Lung (tissue), 12 donors: ENCODE results near the gene CCL18. TPM values are rescaled to one million over a fixed set of nuclear protein-coding genes. Genes with fewer than 3 reads are reported as not detected.

Experiments used
- ATAC-seq: fragments of 200-7000 bp; cut with Tn5 transposase; one replicate; pipeline ENCODE4 v1.9.1; 2020; ENCODE audit warnings: moderate number of reproducible peaks; ENCODE audit not compliant: insufficient read depth, low FRiP score
- DNase-seq, 3 donors: peaks; one replicate each; pipeline ENCODE4 v3.0.0-alpha.2; 2013 to 2017
- H3K27ac ChIP-seq, 2 donors: one replicate each; pipeline ENCODE4 v1.5.1; 2013; ENCODE audit warnings: mild to moderate bottlenecking in 2 of 2, moderate library complexity in 2 of 2, control low read depth in 1 of 2, inconsistent platforms in 1 of 2, low read depth in 1 of 2, low read length in 1 of 2
- H3K27me3 ChIP-seq, 3 donors: one replicate each; pipeline ENCODE4 v1.5.1; 2013; ENCODE audit warnings: low read length in 2 of 3; ENCODE audit not compliant: control insufficient read depth in 3 of 3, insufficient read depth in 3 of 3
- H3K36me3 ChIP-seq, 4 donors: one replicate each; pipeline ENCODE4 v1.5.1; 2013; ENCODE audit warnings: low read length in 4 of 4, mild to moderate bottlenecking in 1 of 4, moderate library complexity in 1 of 4; ENCODE audit not compliant: control insufficient read depth in 4 of 4, insufficient read depth in 4 of 4
- H3K4me1 ChIP-seq, 5 donors: one replicate each; pipeline ENCODE4 v1.5.1; 2013; ENCODE audit warnings: low read length in 5 of 5, mild to moderate bottlenecking in 2 of 5, moderate library complexity in 1 of 5; ENCODE audit not compliant: control insufficient read depth in 5 of 5, insufficient read depth in 5 of 5
- H3K4me3 ChIP-seq: one replicate; pipeline ENCODE4 v1.5.1; 2013; ENCODE audit warnings: mild to moderate bottlenecking, control low read depth, moderate library complexity
- H3K9ac ChIP-seq, 2 donors: one replicate each; pipeline ENCODE4 v1.5.1; 2013; ENCODE audit warnings: low read length in 2 of 2, control low read depth in 1 of 2; ENCODE audit not compliant: insufficient read depth in 1 of 2
- H3K9me3 ChIP-seq, 4 donors: one replicate each; pipeline ENCODE4 v1.5.1; 2013; ENCODE audit warnings: low read length in 3 of 4, mild to moderate bottlenecking in 1 of 4, moderate library complexity in 1 of 4; ENCODE audit not compliant: control insufficient read depth in 4 of 4, insufficient read depth in 3 of 4
- CTCF ChIP-seq: IDR thresholded peaks from 2 replicates; pipeline ENCODE4 v1.5.1; 2012; ENCODE audit warnings: mild to moderate bottlenecking; ENCODE audit errors: control extremely low read depth, extremely low read depth
- WGBS, 2 donors: extraction: QIAGEN DNeasy Blood & Tissue Kit; methylation state at CpG; one replicate each; pipeline ENCODE4 v1.1.7; 2013; 5-methylcytosine and 5-hydroxymethylcytosine counted together
- polyA plus RNA-seq, 2 donors: library from polyadenylated mRNA; stranded (reverse); fragments of 200-250 nt; gene quantifications; one replicate each; pipeline ENCODE4 v1.2.1, GENCODE V29; 2013
- total RNA-seq, 2 donors: library from RNA; depleted of rRNA in 1 of 2; stranded (reverse); fragments of >200 nt in 1 of 2; gene quantifications; one replicate each; pipeline ENCODE4 v1.2.1, GENCODE V29; 2014 to 2021
- donor health status: control.
- donor health status: control.
- donor health status: Bipolar disorder and iron deficiency.
- donor health status: healthy.
- donor health status: DM: yes; HTN: yes; CAD: no.

The CCL18 gene
- total and polyA plus RNA-seq, 4 donors, result 8.7 to 89.9 (median 58.6) TPM

DNA sequence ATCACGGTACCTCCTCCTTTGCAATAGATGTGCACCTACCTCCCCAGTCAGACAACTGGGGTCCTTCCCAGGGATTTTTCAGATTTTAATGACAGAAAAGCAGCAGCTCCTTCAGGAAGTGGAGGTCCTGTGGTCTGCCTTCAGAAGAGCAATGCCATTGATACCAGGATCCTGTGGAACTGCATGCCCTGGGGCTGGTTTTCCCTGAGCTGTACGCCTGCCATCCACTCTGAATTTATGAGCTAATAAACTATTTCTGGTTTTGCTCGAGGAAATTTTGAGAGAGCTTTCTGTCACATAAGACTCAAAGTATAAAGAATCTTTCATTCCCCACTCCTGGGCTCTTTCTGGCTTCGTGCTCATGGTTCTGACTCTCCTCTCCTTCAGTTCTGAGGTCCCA lies 36.3 kb upstream of the CCL18 start:
- H3K27ac ChIP-seq, result no peak overlapping the region
- TF ChIP-seq CTCF, result no peak
- 67 to 69% methylated on average over 4 of the region's 4 CpGs for WGBS, 2 donors
- peaks cover 0 to 2% (median 0%) of the 10 kb centered on the region in 5 donors for H3K4me1 ChIP-seq
- H3K36me3 ChIP-seq, result no peaks in the 10 kb centered on the region
- peaks cover 0 to 5% (median 0%) of the 10 kb centered on the region in 4 donors for H3K9me3 ChIP-seq
- no peaks in the 10 kb centered on the region for H3K27me3 ChIP-seq
- no peak overlapping the region for H3K9ac ChIP-seq
- ATAC-seq (no peak), DNase-seq (no peak)
- no peak overlapping the region for H3K4me3 ChIP-seq

DNA sequence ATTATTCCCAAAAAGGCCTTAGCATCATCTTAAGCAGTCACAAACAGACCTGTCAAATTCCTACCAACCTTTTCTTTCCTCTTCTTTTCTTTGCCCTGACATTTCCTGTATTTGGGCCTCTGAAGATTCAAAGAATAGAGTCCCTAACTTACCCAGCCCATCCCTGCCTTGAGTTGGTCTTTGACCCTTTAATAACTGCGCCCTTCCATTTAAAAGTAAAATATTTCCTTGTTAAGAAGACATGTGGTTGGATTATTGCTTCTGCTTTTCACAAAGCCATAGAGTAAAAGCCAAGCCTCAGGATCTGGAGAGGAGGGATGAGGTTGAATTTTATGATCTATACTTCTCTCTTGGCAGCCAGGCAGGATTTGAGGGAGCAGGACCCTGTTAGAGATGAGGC lies 33.1 kb upstream of the CCL18 start:
- WGBS, 2 donors, result 98 to 99% methylated on average over 1 of the region's 1 CpG
- no peak for TF ChIP-seq CTCF
- no peak for ATAC-seq

DNA sequence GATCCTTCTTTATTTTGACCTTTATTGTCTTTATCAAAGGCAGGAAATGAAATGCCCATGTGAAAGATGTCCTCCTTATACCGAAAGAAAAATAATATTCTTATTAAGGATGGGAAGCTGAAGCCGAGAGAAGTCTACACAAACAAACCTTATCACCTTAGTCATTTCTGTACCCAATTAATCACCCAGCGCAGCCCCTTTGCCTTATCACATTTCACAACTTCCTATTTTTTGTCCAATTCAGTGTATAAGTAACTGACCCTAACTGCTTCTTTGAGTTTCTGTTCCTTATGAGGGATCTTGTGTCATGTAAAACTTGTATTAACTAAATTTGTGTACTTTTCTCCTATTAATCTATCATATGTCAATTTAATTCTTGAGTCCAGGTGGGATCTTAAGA lies 29.9 kb upstream of the CCL18 start:
- no peak for TF ChIP-seq CTCF

More for the DNA sequence above, 33.1 kb upstream of the CCL18 start:
- DNase-seq, result no peak
- Histone ChIP-seq H3K27me3 (no peaks in the 10 kb centered on the region), H3K4me1 (no peaks in the 10 kb centered on the region), H3K9ac (no peak overlapping the region), H3K36me3 (no peaks in the 10 kb centered on the region), H3K4me3 (no peak overlapping the region), H3K9me3 (no peaks in the 10 kb centered on the region), H3K27ac (no peak overlapping the region)

GRCh38 chr17:36036235-36036634 lies 27.8 kb upstream of the CCL18 start:
- ATAC-seq (no peak), DNase-seq (no peak)
- H3K36me3 ChIP-seq, result no peaks in the 10 kb centered on the region
- H3K27ac ChIP-seq, result no peak overlapping the region
- no peak overlapping the region for H3K4me3 ChIP-seq
- no peak overlapping the region for H3K9ac ChIP-seq
- H3K9me3 ChIP-seq, result no peaks in the 10 kb centered on the region
- WGBS, 2 donors, result 72 to 80% methylated on average over 4 of the region's 4 CpGs
- no peak for TF ChIP-seq CTCF
- H3K4me1 ChIP-seq, result no peaks in the 10 kb centered on the region
- H3K27me3 ChIP-seq, result no peaks in the 10 kb centered on the region

More for the DNA sequence above, 29.9 kb upstream of the CCL18 start:
- DNase-seq, result no peak
- no peak for ATAC-seq
- Histone ChIP-seq H3K27ac (no peak overlapping the region), H3K27me3 (no peaks in the 10 kb centered on the region), H3K4me3 (no peak overlapping the region), H3K9me3 (no peaks in the 10 kb centered on the region), H3K36me3 (no peaks in the 10 kb centered on the region), H3K4me1 (no peaks in the 10 kb centered on the region), H3K9ac (no peak overlapping the region)
- WGBS, 2 donors, result 13 to 31% methylated on average over 3 of the region's 3 CpGs
